HEK293 (cell line): Measurements from ENCODE around the gene AKAP8L.

Experiments used
- CTCF ChIP-seq: fragments of 450-650 bp; formaldehyde crosslinking; IDR thresholded peaks from 2 replicates; pipeline ENCODE4 v1.5.1; 2016; ENCODE audit warnings: missing biosample characterization, missing genetic modification characterization
- SP7 ChIP-seq: fragments of 450-650 bp; formaldehyde crosslinking; IDR thresholded peaks from 2 replicates; pipeline ENCODE4 v1.5.1; 2016; ENCODE audit warnings: missing biosample characterization, missing genetic modification characterization
- ZBTB1 ChIP-seq: fragments of 450-650 bp; formaldehyde crosslinking; IDR thresholded peaks from 2 replicates; pipeline ENCODE4 v1.5.1; 2016; ENCODE audit warnings: missing biosample characterization, missing genetic modification characterization
- ZBTB20 ChIP-seq: fragments of 450-650 bp; formaldehyde crosslinking; IDR thresholded peaks from 2 replicates; pipeline ENCODE4 v1.5.1; 2016; ENCODE audit warnings: missing biosample characterization, missing genetic modification characterization
- ZBTB26 ChIP-seq: fragments of 450-650 bp; formaldehyde crosslinking; optimal IDR thresholded peaks from 2 replicates; pipeline ENCODE3; 2016; ENCODE audit warnings: missing biosample characterization, mild to moderate bottlenecking, missing genetic modification characterization
- ZNF221 ChIP-seq: fragments of 450-650 bp; formaldehyde crosslinking; IDR thresholded peaks from 2 replicates; pipeline ENCODE4 v1.5.1; 2017; ENCODE audit warnings: missing biosample characterization, missing genetic modification characterization, borderline replicate concordance
- ZNF501 ChIP-seq: fragments of 450-650 bp; formaldehyde crosslinking; IDR thresholded peaks from 2 replicates; pipeline ENCODE4 v1.5.1; 2016; ENCODE audit warnings: missing biosample characterization, missing genetic modification characterization
- ZNF639 ChIP-seq: fragments of 450-650 bp; formaldehyde crosslinking; IDR thresholded peaks from 2 replicates; pipeline ENCODE4 v1.5.1; 2016; ENCODE audit warnings: missing biosample characterization, missing genetic modification characterization
- ZNF692 ChIP-seq: fragments of 450-650 bp; formaldehyde crosslinking; IDR thresholded peaks from 2 replicates; pipeline ENCODE4 v1.5.1; 2016; ENCODE audit warnings: missing biosample characterization, missing genetic modification characterization
- ZSCAN18 ChIP-seq: fragments of 450-650 bp; formaldehyde crosslinking; IDR thresholded peaks from 2 replicates; pipeline ENCODE4 v1.5.1; 2016; ENCODE audit warnings: missing biosample characterization, missing genetic modification characterization

- TF ChIP-seq ZNF639 (tag by site-specific recombination) (no peak), ZNF221 (tag by site-specific recombination) (no peak), CTCF (tag by site-specific recombination) (no peak), ZSCAN18 (tag by site-specific recombination) (no peak), ZNF692 (no peak), ZBTB1 (tag by site-specific recombination) (no peak), ZBTB26 (no peak), SP7 (no peak), ZNF501 (tag by site-specific recombination) (no peak), ZBTB20 (no peak)
Observed at GRCh38 chr19:15427991-15428471, 9.2 kb upstream of the AKAP8L start.
